Gastroesophageal sphincter (tissue), 3 donors: ENCODE results near the gene LARGE1.

Source experiments
- POLR2AphosphoS5 ChIP-seq: sonication (generic); formaldehyde crosslinking; IDR thresholded peaks from one replicate; pipeline ENCODE4 v1.6.1; 2017; ENCODE audit warnings: antibody characterized with exemption
- TF ChIP-seq, protein P1 (sequence below), 4 experiments: fragments of 200-600 bp in 2 of 4; fragments of 450-650 bp in 2 of 4; sonication (generic) in 1 of 4; IDR thresholded peaks; one replicate each; pipeline ENCODE4 v1.5.1; 2017 to 2019; ENCODE audit warnings: antibody characterized with exemption in 4 of 4, mild to moderate bottlenecking in 2 of 4, moderate library complexity in 2 of 4

DNA sequence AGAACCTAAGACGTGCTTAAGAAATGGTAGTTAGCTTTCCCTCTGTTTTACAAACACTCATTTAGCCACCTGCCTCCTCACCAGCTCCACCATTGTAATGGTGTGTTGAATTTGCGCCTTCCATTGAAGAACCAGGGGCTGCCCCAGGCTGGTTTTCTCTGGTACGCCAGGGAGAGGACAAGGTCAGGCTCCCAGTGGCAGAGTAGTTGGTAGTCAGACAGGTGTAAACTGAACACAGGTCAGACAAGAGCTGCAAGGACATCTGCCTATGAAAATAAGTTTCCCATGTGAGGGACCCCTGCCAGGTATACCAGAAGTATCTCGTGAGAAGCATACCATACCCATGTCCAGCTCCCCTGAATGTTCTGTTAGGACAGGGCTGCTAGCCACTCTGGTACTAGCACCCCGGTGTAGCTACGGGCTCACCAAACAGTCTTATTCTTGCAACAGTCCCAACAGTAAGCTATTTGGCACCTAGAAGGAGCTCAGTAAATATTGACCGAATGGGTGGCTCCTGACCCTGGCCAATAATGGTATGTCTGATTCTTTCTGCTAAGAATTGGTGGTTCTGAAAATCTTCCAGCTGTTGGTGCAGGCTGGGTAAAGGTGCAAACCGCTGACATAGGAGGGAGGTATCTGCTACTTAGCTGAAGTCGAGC, 359.0 kb downstream of the LARGE1 start:
- TF ChIP-seq, protein P1, sequence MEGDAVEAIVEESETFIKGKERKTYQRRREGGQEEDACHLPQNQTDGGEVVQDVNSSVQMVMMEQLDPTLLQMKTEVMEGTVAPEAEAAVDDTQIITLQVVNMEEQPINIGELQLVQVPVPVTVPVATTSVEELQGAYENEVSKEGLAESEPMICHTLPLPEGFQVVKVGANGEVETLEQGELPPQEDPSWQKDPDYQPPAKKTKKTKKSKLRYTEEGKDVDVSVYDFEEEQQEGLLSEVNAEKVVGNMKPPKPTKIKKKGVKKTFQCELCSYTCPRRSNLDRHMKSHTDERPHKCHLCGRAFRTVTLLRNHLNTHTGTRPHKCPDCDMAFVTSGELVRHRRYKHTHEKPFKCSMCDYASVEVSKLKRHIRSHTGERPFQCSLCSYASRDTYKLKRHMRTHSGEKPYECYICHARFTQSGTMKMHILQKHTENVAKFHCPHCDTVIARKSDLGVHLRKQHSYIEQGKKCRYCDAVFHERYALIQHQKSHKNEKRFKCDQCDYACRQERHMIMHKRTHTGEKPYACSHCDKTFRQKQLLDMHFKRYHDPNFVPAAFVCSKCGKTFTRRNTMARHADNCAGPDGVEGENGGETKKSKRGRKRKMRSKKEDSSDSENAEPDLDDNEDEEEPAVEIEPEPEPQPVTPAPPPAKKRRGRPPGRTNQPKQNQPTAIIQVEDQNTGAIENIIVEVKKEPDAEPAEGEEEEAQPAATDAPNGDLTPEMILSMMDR (IDR thresholded peaks at IDR 0.05): no peak
- no peak for TF ChIP-seq POLR2AphosphoS5
